Measurements from ENCODE around the gene RAPGEF1.
"Not testable (repeated sequence)": the region's sequence is repeated elsewhere in the genome, so short reads cannot be mapped to it uniquely, and the experiment has no call there.

Gene RAPGEF1

DNA sequence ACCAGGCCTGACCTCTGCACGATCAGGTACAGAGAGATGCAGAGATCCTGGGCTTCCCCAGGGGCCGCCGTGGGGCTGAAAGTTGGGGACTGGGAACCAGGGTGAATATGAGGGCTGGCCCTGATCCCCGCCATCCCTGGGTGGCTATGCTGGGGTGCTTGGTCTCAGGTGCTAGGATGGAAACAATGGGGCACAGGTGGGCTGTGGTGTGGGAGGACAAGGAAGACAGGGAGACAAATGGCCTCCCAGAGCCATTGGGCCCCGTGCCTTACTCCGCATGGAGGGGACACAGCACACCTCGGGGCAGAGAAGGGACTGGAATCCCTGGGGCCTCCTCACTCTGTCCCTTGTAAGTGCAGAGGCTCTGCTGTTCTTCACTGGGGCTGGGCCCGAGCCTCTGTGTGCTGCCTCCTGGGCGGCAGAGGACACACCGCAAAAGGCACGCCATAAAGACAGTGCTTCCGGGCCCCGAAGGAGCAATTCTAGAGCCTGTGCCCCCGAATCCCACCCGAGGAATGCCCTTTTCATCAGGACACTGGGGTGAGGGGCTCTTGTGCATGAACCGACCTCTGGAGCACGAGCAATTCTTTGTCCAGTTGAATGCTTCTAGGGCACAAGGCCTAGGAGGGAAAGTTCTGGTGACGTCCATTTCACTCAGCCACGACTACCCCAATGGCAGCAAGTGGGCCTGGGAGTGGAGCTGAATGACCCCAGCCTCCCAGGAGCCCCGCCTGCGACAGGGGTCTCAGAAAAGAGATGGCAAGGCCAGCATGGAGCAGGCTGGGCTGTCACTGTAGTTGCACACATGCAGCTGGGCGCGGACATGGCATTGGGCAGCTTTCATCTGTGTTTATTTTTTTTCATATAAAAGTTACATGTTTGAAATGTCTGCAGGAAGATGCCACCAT, 163.7 kb downstream of the RAPGEF1 start:
- no peak for DNase-seq (ENCODE audit: extremely low read depth in 1 of 2, low read depth in 1 of 2)

DNA sequence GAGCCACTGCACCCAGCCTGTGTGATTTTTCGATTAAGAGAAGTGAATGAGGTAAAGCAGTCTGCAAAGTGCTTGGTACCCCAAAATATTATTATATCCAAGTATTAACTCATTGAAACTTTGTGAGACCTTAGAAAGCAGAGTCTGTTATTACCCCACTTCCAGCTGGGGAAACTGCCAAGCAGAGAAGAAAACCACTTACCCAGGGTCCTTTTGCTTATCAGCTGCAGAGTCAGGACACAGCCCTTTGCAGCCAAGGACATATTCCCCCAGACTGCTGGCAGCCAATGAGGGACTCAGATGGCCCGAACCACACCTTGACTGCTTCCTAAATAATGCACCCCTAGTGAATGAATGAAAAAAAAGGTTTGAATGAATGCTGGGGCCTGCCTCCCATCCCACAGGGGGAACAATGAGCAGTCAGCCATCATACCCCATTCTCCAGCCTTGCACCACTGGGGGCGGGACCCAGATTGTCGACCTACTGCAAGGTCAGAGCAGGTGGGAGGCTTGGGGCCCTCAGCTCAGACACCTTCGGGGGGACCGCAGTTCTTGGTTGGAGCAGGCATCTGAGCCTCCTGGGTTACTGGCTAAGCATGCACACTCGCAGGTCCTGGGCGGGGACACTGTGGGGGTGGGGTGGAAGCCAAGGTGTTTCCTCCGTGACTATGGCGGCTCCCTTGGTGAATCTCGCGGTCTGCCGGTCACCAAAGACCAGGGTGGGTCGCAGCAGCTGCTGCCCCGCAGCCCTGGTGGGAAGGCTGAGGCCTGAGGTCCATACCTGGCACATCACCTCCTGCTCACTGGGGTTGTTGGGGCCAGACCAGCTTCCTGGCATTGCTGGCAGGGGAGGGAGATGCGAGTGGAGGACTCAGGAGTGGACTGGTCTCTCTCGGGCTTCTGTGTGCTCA, 164.9 kb downstream of the RAPGEF1 start:
- DNase-seq (ENCODE audit: extremely low read depth in 1 of 2, low read depth in 1 of 2) = no peak

DNA sequence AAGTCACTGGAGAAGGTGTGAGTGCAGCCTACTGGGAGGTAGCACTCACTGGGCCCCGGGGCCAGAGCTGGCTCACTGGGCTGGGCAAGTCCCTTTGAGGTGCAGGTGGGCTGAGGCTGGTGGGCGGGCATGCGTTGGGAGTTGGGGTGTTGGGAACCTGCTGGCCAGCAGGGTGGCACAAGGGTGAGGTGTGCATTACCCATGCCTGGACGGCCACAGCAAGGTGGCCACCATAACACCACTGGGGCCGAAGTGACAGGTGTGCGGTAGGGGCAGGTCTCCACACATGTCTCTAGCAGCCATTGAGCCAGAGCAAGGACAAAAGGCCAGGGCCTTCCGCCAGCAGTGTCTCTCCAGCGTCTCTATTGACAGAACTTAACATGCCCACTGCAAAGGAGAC, 172.0 kb downstream of the RAPGEF1 start:
- DNase-seq (ENCODE audit: extremely low read depth in 1 of 2, low read depth in 1 of 2) = no peak

DNA sequence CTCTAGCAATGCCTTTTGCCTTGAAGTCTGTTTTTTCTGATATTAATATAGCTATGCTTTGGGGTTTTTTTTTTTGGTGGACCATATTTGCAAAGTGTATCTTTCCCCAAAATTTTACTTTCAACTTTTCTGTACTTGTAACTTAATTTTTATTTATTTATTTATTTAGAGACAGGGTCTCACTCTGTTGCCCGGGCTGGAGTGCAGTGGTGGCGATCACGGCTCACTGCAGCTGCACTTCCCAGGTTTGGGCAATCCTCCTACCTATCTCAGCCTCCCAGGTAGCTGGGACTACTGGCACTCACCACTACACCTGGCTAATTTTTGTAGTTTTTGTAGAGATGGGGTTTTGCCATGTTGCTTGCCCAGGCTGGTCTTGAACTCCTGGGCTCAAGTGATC, 173.7 kb downstream of the RAPGEF1 start:
- DNase-seq (ENCODE audit: extremely low read depth in 1 of 2, low read depth in 1 of 2) = no peak

DNA sequence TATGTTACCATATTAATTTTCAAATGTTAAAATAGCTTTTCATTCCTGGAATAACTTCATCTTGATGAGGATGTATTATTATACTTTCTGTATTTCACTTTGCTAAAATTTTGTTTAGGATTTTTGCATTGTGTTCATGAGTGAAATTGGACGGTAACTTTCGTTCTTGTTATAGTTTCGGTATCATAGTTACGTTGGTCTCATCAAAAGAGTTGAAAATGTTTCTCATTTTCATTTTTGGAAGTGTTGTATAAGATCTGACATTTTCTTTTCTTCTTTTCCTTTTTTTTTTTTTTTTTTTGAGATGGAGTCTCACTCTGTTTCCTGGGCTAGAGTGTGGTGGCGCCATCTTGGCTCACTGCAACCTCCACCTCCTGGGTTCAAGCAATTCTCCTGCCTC, 174.5 kb downstream of the RAPGEF1 start:
- DNase-seq (ENCODE audit: extremely low read depth in 1 of 2, low read depth in 1 of 2) = no peak

DNA sequence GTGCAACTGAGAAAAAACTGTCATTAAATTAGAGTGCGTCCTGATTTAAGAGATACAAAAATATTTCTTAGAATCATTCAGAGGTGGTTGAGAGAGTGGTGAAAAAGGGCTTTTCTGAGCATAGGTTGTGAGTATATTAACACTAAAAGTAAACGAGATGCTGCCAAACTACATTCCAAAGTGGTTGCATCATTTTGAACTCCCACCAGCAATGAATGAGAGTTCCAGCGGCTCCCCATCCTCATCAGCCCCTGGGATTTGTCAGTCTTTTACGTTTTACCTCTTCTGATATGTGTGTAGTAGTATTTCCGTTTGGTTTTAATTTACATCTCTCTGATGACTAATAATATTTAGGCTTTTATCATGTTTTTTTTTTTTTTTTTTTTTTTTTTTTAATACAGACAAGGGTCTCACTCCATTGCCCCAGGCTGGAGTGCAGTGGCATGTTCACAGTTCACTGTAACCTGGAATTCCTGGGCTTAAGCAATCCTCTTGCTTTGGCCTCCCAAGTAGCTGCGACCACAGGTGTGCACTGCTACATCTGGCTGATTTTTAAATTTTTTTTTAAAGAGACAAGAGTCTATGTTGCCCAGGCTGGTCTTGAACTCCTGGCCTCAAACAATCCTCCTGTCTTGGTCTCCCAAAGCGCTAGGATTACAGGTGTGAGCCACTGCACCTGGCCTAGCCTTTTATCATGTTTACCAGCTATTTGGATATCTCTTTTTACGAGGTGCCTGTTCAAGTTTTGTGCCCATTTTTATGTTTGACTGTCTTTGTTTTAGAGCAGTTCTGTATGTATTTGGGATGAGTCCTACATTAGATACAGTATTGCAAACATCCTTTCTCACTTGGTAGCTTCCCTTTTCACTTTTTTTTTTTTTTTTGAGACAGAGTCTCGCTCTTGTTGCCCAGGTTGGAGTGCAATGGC, 177.6 kb downstream of the RAPGEF1 start:
- no peak for DNase-seq (ENCODE audit: extremely low read depth in 1 of 2, low read depth in 1 of 2)

DNA sequence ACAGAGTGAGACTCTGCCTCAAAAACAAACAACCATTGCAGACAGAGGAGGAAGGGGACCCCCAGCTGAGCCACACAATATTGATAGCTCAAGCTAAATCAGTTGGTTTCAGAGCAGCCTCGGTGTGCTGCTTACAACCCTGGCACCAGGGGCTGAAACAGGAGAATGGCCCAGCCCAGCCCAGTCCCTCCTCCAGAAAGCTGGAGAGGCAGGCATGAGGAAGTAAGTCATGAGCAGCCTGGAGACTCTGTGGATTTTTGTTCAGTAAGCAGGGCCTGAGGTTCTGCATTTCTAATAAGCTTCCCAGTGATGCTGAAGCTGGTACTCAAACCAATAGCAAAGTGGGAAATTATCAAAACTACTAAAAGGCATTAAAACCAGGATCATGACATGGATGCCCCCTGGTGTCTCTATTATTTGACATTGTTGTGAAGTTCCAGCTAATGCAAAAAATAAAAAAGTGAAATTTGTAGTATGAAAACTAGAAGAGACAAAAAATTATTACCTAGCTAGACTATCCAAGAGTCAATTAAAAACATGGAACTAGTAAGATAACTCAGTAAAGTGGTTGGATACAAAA, 180.4 kb downstream of the RAPGEF1 start:
- DNase-seq (ENCODE audit: extremely low read depth in 1 of 2, low read depth in 1 of 2) = no peak

DNA sequence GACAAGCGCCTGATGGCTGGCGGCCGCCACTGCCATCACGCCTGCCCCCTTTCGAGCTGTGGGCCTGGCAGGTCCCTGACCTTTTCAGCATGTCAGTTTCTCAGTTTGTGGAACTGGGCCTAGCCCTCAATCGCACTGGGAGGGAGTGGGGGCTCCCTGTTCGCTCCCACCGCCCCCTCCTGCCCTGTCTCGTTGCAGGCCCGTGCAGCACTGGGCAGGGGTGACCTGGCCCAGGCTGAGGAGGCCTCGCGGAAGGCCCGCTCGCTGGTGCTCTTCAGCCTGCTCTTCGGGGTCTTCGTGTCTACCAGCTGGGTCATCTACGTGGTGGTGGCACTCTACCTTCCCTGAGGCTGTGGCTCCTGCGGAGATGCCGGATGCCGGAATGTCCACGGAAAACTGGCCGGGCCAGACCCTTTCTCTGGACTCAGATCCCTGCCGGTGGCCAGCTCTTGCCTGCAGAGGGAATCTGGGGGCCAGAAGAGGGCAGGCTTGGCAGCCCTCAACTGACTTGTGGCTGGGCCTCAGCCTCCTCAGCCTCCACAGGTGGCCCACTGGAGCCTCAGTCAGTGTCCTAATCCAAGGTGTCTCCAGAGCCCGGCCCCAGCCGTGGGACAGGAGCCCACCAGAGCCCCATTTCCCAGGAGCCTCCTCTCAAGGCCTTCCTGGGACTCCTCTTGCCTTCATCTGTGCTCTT, 181.9 kb downstream of the RAPGEF1 start:
- no peak for DNase-seq (ENCODE audit: extremely low read depth in 1 of 2, low read depth in 1 of 2)

DNA sequence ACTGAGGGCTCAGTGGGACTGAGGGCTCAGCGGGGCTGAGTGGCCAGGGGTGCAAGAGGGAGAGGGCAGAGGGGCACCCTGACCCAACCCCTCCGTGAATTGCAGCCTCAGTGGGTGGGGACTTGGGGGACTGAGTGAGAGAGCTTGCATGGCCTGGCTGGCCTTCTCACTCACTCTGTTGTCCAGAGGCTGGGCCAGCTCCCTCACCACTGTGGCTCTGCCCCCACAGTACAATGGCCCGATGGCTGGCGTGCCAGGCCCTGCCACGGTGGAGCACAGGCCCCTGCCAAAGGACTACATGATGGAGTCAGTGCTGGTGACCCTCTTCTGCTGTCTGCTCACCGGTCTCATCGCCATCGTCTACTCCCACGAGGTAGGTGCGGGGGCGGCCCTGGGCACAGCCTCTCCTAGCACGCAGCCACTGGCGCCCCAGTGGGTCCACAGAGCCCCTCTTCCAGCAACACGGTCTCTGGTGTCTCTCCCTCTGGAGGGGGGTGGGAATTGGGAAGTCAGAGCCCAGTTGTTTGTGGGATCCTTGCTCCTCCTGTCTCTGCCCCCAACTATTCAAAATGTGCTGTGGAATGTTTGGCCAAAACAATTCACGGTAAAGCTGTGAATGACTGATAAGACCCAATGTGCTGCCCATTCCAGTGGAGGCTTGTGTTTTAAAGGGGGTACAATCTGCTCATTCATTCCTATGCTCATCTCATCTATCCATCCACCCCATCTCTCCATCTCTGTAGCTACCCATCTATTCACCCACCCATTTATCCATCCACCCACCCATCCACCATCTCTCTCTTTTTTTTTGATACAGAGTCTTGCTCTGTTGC, 183.8 kb downstream of the RAPGEF1 start:
- DNase-seq (ENCODE audit: extremely low read depth in 1 of 2, low read depth in 1 of 2) = no peak

DNA sequence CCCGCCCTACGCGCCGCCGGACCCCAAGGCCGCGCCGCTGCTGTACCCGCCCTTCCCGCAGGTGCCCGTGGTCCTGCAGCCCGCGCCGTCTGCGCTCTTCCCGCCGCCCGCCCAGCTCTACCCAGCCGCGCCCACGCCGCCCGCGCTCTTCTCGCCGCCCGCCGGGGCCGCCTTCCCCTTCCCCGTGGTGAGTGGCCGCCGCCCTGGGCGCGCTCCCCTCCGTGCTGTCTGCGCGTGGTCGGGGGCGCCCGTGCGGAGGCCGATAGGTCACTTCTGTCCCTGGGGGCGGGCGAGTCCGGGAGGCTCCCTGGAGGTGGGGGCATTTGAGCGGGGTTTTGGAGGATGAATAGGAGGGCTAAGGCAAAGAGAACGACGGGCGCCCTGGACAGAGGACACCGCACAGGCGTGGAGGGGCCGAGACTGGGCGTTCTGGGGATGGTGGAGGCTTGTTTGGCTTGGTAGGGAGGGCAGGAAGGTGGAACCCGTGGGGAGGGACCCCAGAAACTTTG, 185.0 kb downstream of the RAPGEF1 start:
- DNase-seq (ENCODE audit: extremely low read depth in 1 of 2, low read depth in 1 of 2) = no peak

DNA sequence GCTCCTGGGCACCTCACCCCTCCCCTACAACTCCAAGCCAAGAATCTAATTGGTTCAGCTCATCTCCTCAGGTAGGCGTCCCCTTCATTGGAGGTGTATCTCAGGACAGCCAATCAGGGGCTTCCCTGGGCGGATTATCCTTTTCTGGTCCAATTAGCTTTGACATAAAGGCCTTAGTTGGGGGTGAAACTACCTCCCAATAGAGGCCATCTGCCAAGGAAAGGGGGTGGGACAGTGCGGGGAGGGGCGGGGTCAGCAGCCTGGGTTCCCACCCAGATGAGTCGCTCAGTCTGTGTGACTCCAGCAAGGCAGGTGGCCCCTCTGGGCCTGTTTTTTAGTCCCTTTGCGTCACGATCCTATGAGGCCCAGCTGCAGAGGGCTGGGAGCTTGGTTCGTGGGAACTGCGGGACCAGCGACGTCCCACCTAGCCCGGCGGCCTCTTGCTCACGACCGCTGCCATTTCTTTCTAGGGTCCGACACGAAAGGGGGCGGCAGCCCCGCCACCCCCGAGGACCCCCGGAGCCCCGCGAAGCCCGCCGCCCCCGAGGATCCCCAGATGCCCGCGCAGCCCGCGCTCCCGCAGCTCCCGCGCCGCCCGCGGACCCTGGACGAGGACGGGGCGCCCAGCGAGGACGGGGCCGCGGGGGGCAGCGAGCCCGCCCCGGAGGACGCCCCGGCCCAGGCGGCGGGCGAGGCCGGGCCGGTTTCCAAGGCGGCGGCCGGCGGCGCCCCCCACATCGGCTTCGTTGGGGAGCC, 185.6 kb downstream of the RAPGEF1 start:
- DNase-seq (ENCODE audit: extremely low read depth in 1 of 2, low read depth in 1 of 2) = no peak

DNA sequence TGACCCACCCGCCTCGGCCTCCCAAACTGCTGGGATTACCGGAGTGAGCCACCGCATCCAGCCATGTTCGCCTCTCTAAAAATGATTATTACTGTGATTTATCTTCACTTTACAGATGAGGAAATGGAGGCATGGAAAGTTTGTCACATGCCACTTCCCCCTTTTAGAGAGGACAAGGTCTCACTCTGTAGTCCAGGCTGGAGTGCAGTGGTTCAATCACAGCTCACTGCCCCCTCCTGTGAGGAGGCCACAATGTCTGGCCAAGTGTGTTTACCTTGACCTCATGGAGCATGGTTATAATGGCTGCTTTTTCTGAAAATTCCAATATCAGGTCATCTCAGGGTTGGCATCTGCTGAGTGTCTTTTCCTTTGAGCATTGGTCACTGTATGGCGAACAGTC, 187.8 kb downstream of the RAPGEF1 start:
- DNase-seq (ENCODE audit: extremely low read depth in 1 of 2, low read depth in 1 of 2) = no peak

DNA sequence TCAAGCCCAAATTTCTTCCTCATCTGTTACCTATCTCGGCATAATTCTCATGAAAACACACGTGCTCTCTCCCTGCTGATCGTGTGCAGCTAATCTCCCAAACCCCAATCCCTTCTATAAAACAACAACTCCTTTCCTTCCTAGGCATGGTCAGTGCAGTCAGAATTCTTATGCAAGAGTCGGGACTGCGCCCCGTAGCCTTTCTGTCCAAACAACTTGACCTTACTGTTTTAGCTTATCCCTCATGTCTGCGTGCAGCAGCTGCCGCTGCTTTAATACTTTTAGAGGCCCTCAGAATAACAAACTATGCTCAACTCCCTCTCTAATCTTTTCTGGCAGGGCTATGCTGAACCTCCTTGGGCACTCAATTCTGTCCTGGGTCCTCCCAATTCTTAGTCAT, 189.4 kb downstream of the RAPGEF1 start:
- not testable (repeated sequence) for DNase-seq (ENCODE audit: extremely low read depth in 1 of 2, low read depth in 1 of 2)

DNA sequence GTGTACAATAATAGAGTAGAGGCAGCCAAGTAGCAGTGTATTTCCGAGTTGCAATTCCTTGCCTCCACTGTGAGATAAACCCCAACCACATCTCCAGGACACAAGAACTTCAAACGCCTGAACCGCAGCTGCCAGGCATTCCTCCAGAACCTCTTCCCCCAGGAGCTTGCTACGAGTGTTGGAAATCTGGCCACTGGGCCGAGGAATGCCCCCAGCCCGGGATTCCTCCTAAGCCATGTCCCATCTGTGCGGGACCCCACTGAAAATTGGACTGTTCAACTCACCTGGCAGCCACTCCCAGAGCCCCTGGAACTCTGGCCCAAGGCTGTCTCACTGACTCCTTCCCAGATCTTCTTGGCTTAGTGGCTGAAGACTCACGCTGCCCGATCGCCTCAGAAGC, 190.7 kb downstream of the RAPGEF1 start:
- not testable (repeated sequence) for DNase-seq (ENCODE audit: extremely low read depth in 1 of 2, low read depth in 1 of 2)

DNA sequence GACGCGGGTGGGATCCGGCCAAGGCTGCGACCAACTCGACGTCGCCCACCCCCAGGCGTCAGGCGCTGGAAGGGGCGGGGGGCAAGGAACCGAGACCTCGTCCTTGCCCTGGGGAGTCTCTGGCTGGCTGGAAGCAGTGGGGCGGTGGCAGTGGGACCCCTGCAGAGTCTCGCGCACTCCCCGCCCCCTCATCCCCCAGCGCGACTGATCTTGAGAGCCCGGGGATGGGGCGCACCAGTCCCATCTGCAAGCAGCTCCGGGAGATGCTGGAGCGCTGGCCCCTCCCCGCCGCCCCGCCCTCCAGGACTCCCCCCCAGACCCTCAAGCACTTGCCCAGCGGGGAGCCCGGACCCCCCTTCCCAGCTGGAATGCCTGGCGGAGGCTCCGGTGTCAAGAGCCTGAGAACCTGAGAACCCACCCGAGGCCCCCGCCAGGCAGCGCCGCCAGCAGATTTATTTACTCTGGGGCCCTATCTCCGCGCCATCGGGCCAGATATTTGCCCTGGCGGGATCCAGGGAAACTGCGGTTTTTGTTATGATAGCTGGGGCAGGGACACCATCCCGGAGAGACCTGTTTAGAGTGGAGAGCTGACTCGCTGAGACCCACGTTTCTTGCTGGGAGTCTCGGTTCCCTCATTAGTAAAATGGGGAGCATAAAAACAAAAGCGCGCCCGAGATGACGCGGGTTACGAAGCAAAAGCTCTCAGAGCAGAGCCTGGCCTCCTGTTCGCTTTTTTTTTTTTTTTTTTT, 193.4 kb downstream of the RAPGEF1 start:
- DNase-seq (ENCODE audit: extremely low read depth in 1 of 2, low read depth in 1 of 2) = no peak

DNA sequence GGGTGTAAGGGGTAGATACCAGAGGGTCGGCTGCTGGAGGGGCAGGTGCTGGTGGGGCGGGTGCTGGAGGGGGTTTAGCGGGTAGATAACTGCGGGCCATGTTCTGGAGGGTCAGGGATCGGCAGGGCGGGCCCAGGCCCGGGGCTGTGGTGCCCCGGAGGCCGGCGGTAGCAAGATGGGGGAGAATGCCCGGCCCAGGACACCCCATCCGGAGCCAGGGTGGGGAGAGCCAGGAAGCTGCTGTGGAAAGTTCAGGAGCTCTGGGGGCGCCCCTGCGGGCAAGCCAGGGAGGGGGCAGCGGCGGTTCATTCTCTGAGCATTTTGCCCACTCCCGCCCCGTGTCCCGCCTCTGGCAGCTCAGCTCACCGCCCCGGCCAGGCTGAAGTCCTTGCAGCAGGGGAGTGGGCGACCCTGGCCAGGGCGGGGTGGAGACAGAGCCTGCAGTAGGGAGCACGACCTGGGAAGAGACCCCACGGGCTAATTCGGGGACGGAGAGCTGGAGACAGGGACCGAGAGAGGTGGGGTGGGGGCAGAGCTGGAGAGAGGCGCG, 194.0 kb downstream of the RAPGEF1 start:
- no peak for DNase-seq (ENCODE audit: extremely low read depth in 1 of 2, low read depth in 1 of 2)
